HG03025 (cell line): ENCODE measurements around the gene DNAH3.
"Not testable (repeated sequence)": the region's sequence is repeated elsewhere in the genome, so short reads cannot be mapped to it uniquely, and the experiment has no call there.

Source experiments
- ATAC-seq: cut with Tn5 transposase; IDR thresholded peaks from one replicate; pipeline ENCODE4 v1.9.1; 2021; ENCODE audit warnings: mild to moderate bottlenecking, moderate library complexity; ENCODE audit not compliant: unreplicated experiment, low FRiP score

The DNAH3 gene, protein sequence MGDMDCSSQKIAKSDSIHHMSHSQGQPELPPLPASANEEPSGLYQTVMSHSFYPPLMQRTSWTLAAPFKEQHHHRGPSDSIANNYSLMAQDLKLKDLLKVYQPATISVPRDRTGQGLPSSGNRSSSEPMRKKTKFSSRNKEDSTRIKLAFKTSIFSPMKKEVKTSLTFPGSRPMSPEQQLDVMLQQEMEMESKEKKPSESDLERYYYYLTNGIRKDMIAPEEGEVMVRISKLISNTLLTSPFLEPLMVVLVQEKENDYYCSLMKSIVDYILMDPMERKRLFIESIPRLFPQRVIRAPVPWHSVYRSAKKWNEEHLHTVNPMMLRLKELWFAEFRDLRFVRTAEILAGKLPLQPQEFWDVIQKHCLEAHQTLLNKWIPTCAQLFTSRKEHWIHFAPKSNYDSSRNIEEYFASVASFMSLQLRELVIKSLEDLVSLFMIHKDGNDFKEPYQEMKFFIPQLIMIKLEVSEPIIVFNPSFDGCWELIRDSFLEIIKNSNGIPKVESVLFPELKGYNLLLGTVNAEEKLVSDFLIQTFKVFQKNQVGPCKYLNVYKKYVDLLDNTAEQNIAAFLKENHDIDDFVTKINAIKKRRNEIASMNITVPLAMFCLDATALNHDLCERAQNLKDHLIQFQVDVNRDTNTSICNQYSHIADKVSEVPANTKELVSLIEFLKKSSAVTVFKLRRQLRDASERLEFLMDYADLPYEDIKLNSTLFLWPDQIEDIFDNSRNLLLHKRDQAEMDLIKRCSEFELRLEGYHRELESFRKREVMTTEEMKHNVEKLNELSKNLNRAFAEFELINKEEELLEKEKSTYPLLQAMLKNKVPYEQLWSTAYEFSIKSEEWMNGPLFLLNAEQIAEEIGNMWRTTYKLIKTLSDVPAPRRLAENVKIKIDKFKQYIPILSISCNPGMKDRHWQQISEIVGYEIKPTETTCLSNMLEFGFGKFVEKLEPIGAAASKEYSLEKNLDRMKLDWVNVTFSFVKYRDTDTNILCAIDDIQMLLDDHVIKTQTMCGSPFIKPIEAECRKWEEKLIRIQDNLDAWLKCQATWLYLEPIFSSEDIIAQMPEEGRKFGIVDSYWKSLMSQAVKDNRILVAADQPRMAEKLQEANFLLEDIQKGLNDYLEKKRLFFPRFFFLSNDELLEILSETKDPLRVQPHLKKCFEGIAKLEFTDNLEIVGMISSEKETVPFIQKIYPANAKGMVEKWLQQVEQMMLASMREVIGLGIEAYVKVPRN (N-terminal part only)

DNA sequence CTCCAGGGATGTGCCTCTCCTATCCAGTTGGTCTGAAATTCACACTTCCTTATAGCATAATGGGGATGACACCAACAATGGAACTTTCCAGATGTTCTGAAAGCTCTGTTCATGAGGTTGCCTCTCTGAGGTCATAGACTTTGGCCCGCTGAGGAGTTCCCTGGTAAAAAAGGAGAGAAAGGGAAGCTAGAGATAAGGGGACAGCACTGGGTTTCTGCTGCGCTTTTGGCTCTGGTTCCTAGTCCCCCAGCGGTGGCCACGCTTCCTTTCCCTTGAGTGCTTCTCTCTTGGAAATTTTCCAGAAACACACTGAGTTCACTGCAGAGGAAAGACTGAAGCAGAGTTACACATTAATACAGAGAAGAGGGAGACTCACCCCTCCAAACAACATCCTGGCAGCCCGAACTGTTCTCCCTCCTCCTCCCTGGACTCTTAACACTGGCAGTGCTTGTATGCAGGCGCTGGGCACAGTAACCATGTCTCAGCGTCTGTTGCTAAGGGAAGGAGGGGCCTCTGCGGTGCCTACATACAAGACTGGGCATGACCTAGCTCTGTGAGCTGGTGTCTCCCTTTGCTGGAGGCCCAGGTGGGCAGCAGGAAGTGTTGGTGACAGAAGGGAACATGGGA, at the start of gene DNAH3:
Gene DNAH3, minus strand, starts transcription at position 472 of the 627 bp plus-strand sequence. CDS start 527 bp downstream, outside the sequence.
- ATAC-seq, result no peak

DNA sequence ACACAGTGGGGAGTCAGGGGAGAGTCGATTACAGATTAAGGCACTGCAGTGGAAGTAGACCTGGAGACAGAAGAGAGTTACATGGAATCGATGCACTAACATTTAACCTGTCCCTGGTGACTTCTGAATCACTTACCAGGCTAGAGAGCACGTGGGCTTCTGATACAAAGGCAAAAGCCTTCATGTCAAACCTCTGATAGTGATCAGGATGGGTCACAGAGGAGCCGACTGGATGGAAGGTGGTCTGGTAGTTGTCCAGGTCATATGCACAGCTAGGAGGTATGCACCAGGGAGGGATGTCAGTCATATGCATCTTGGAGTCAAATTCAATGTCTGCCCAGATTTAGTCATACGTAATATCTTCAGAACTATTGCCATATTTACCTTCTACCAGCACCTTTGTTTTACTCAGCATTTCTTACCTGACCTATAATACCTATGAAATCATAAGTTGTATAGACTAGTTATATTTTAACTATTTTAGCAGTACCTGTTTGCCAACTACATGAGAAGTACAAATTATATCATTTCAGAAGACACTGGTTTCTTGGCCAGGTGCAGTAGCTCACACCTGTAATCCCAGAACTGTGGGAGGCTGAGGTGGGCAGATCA, 49.1 kb upstream of the DNAH3 start:
- no peak for ATAC-seq

DNA sequence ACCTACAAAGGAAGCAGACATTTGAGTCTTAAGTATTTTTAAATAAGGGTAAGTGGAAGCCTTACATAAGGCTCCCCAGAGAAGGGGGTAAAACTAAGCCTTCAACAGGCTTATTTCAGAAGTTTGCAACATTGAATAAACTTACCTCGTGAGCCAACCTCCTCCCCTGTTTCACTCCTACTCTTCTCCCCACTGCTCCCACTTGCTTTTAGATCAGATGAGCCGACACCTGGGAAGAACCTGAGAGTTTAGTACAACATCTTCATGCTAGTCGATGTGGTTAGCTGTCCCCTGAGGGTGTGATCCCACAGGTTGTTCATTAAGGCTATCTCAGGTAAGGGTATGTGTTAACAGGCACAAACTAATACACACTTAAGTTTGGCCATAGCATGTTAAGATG, 47.0 kb upstream of the DNAH3 start:
- ATAC-seq, result no peak

DNA sequence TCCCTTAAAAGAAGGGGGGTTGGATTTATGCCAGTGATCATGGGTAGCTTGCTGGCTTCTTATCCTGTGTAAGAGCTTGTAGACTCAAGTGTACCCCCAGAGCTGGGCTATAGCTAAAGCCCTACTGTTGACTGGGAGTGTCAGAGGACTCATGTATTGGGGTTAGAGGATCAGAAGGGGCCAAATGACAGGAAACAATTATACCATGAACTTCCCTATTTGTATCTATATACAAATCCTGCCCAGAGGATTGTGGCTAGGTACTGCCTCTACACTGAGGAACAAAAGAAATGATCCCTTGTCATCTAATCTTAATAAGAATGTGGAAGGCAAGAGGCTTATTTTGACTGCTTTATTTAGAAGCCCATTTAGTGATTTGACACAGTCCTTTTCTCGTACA, 46.5 kb upstream of the DNAH3 start:
- ATAC-seq, result no peak

DNA sequence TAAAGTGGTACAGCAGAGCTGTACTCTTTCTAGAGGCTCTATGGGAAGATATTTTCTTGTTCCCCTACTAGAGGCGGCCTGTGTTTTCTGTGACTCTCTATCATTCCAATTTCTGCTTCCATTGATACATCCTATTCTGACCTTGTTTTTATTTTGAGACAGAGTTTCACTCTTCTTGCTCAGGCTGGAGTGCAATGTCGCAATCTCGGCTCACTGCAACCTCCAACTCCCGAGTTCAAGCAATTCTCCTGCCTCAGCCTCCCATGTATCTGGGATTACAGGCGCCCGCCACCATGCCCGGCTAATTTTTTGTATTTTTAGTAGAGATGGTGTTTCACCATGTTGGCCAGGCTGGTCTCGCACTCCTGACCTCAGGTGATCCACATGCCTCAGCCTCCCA, 44.7 kb upstream of the DNAH3 start:
- not testable (repeated sequence) for ATAC-seq

DNA sequence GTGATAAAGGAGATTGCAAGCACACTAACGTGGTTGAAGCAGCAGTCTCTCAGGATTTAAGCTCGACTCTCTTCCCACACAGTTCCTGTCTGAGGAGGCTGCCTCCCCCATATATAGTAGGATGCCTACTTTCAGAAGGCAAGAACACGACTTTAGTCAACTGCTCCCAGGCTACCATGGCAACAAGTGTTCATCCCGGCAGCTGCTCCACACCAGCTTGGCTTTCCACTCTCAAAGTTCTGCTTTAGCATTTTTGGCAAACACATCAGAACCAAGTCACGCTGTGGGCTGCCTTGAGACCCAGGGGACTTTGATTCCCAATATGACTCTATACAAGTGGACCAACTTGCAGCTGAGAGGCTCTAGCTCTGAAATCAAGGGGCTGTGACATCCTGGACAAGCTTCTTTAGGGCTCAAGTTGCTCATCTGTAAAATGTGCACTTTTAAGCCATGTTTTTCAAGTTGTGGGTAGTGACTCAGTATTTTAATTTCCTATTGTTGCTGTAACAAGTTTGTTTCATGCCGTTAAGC, 44.2 kb upstream of the DNAH3 start:
- ATAC-seq, result no peak

DNA sequence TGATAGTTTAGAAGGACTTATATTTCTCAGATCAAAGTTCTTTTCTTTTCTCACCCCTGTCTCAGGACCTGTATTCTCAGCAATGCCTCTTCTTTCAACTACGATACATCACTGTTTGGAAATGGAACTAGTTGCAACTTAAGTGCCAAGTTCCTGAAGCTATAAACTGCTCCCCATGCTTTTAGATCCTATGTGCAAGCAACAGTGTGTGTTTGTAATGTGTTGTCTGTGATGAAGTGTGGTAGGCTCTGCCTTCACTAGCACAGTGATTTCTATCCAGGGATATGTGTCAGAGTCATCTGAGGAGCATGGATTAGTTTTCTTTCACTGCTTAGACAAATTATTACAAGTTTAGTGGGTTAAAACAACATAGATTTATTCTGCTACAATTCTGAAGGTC, 42.3 kb upstream of the DNAH3 start:
- ATAC-seq, result no peak

DNA sequence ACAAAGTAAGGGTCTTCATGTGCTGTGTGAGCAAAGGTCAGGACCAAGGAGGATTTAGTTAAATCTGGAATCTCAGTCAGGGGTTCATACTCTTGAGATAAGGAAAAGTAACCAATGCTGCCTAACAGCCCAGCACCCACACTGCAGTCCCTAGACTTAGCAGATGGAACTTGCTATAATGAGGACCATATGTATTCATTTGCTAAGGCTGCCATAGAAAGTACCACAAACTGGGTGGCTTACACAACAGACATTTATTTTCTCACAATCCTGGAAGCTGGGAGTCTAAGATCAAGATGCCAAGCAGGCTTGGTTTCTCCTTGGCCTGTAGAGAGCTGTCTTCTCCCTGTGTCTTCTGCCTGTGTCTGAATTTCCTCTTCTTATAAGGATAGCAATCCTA, 40.0 kb upstream of the DNAH3 start:
- ATAC-seq, result no peak

DNA sequence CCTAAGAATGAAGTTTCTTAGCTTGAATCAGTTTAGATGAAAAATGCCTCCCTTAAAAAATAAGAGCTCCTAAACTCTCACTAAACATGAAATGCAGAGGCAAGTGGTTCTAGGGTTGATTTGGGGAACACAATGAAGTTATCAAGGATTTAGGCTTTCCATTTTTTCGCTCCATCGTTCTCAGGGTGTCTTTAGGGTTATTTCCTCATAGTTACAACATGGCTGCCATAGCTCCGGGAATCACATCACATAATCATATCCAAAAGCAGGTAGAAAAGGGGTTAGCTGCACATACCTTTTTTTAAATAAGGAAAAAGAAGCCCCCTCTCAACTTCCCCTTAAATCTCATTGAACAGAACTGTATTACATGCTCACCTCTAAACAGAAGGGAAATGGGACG, 39.4 kb upstream of the DNAH3 start:
- no peak for ATAC-seq

DNA sequence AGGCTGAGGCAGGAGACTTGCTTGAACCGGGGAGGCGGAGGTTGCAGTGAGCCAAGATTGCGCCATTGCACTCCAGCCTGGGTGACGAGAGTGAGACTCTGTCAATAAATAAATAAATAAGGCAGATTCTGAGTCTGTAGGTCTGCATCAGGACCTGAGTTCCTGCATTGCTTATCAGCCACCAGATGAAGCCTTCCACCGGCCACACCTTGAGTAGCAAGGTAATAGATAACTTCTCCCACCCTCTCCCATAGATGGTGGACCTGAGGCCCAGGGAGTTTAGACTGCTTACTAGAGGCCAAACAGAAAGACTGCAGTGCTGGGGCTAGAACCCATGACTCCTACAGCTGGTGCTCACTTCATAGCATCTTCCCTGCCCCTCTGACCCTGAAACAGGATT, 38.7 kb upstream of the DNAH3 start:
- no peak for ATAC-seq

DNA sequence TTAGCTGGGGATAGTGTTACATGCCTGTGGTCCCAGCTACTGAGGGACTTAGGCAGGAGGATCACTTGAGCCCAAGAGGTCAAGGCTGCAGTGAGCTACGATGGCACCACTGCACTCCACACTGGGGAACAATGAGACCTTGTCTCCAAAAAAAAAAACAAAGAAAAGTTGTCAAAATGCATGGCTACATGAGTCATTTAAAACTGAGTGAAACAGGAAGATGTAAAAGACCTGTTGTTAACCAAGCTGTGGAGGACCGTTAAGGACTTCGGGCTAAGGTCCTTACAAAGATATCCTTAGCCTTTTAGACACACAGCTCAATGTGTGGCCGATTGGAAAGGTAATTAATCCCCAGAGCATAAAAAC, 35.7 kb upstream of the DNAH3 start:
- ATAC-seq, result no peak

DNA sequence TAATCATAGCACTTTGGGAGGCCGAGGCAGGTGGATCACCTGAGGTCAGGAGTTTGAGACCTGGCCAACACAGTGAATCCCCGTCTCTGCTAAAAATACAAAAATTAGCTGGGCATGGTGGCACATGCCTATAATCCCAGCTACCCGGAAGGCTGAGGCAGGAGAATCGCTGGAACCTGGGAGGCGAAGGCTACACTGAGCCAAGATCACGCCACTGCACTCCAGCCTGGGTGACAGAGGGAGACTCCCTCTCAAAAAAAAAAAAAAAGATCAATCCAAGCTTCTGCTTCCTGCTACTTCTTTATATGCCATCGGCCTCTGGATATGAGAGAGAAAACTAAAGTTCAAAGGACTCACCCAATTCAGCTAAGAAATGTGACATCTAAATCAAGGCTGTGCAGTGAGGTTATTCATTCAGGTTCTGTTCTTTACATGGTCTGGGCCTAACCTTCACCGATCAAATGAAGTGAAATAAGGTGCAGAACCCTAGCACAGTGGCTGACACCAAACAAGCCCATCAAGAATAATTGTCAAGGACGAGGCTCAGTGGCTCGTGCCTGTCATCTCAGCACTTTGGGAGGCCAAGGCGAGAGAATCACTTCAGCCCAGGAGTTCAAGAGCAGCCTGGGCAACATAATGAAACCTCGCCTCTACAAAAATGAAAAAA, 35.1 kb upstream of the DNAH3 start:
- ATAC-seq, result no peak

DNA sequence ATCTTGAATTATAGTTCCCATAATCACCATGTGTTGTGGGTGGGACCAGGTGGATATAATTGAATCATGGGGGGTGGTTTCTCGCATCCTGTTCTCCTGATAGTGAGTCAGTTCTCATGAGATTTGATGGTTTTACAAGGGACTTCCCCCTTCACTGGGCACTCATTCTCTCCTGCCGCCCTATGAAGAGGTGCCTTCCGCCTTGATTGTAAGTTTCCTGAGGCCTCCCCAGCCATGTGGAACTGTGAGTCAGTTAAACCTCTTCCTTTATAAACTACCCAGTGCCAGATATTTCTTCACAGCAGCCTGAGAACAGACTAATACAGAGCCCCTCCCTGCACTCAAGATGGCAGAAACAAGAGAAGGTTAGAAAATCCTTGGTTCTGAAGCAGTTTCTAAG, 34.2 kb upstream of the DNAH3 start:
- ATAC-seq, result no peak

DNA sequence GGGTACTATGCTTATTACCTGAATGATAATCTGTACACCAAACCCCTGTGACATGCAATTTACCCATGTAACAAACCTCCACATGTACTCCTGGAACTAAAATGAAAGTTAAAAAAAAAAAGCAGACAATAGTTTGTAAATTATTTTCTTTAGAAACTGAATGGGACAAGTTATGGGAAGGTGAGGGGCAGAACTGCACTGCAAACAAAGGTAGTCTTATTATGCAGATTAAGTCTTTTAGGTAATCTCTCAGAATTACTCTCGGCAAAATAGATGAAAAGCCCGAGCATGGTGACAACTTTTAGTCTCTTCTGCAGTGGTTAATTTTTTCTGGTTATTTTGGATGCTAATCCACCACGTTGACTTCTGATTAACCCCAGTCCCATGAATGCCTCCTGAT, 33.3 kb upstream of the DNAH3 start:
- ATAC-seq, result no peak

DNA sequence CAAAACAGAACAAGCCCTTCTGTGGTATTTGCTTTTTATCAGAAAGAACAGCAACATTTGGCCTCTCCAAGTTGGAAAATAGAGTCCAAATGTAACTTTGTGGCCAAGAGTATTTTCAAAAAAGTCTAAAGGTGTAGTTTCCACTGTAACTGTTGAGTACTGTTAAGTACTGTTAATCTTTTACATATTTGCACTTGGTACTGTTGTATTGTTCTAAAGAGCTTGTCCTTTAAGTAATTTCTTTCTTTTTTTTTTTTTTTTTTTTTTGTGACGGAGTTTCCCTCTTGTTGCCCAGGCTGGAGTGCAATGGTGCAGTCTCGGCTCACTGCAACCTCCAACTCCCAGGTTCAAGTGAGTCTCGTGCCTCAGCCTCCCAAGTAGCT, 29.3 kb upstream of the DNAH3 start:
- no peak for ATAC-seq

DNA sequence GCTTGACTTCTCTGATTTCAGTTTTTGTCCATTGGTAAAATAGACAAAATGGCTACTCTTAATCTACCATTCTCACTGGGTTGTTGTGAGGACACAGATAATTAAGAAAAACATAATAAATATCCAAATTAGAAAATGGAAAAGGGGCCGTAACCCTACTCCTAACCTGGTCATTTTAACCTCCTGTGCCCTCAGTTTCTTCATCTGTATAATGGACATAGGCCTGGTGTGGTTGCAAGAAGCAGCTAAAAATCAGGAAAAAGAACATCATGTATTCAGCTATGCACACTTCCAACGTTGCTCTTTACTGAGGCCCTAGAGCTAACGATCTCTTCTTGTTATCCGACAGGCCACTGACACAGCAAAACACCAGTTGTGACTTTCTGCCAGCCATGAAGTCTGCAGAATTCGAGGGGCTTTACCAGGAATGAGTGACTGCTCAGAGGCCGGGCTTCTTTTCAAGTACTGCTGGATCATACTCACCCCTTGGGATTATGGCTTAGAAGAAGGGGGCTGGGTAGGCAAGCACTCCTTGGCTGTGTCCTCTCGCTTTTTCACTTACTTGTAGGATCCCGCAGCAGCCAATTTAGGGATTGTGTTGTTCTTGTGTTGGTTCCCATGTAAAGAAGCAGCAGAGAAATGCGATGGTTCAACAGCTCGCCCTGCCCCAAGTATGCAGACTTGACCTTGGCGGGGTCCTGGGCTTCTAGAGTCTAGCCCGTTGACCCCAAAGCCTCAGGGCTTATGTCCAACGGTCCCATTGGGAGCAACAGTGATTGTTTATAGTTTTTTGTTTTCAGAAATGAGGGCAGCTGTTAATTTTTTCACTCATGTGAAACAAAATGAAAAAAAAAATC, 28.7 kb upstream of the DNAH3 start:
- no peak for ATAC-seq

DNA sequence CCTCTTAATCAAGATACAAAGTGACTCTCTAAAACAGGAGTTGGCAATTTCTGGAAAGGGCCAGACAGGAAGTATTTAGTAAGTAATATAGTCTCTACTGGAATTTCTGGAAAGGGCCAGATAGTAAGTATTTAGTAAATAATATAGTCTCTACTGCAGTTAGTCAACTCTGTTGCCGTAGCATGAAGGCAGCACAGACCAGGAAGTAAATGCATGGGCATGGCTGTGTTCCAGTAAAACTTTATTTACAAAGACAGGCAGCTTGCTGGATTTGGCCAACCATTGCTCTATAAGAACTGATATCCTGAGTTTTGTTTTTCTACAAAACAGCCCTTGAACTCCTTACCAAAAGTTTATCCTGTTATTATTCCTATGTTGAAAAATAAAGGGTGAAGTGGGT, 24.8 kb upstream of the DNAH3 start:
- no peak for ATAC-seq

DNA sequence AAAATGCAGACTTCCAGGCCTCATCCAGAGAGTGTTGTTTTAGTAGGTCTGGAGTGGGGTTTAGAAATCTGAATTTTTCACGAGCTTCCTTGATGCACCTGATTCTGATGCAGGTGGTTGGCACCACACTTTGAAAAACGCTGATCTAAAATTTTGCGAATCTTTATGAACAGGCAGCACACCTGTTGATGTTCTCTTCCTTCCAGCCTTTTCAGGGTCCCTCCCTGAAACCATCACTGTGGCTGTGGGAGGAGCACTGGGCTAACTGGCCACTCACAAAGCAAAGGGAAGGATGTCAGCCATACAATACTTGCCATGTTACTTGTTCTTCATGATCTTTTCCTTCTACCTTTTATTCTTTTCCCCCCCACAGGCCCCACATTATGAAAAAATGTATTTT, 22.0 kb upstream of the DNAH3 start:
- no peak for ATAC-seq

DNA sequence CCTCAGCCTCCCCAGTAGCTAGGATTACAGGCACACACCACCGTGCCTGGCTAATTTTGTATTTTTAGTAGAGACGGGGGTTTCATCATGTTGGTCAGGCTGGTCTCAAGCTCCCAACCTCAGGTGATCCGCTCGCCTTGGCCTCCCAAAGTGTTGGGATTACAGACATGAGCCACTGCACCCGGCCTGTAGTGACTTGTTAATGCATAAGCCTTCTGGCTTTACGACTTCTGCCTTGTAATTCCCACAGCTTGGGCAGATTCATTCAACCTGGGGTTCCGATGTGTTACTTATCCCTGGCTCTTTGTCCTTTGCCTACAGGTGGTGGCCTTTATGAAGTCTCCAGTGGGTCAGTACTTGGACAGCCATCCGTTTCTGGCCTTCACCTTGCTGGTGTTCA, 19.5 kb upstream of the DNAH3 start:
- not testable (repeated sequence) for ATAC-seq
